OCI-LY7 (cell line): Measurements from ENCODE around the gene SCFD2. TPM values are rescaled to one million over a fixed set of nuclear protein-coding genes. Genes with fewer than 3 reads are reported as not detected.

ENCODE experiments used
- BruUV-seq: library from RNA; stranded (reverse); fragments of 400-500 nt; replicated peaks from 2 replicates; lab custom pipeline; 2021; lab: Mats Ljungman, UMichigan
- CTCF ChIA-PET: fragments of 300-600 bp; sonication (Branson Sonifier 250); formaldehyde crosslinking; loops from one replicate; lab custom pipeline; 2022; ENCODE audit warnings: antibody characterized with exemption; ENCODE audit not compliant: unreplicated experiment; lab: Charles Lee
- POLR2A ChIA-PET: fragments of 300-600 bp; sonication (Branson Sonifier 250); formaldehyde crosslinking; loops from one replicate; lab custom pipeline; 2022; ENCODE audit warnings: antibody characterized with exemption; lab: Charles Lee
- DNase-seq: peaks from one replicate; pipeline ENCODE4 v3.0.0-alpha.2; 2015; ENCODE audit warnings: low spot score
- H2AFZ ChIP-seq: fragments of 200-600 bp; sonication (generic), shearing (Covaris generic); 2 replicates; pipeline ENCODE4 v1.6.1; 2014; ENCODE audit warnings: mild to moderate bottlenecking, antibody characterized with exemption, low read length, moderate library complexity
- H3K27ac ChIP-seq: fragments of 200-600 bp; sonication (generic); 2 replicates; pipeline ENCODE4 v1.5.1; 2014; ENCODE audit warnings: mixed run types, low read depth, mild to moderate bottlenecking, moderate library complexity, low read length, inconsistent platforms; ENCODE audit not compliant: poor library complexity, severe bottlenecking
- H3K36me3 ChIP-seq: fragments of 200-600 bp; sonication (generic); 2 replicates; pipeline ENCODE4 v1.6.1; 2014; ENCODE audit warnings: mild to moderate bottlenecking, antibody characterized with exemption, low read length, moderate library complexity, mixed read lengths; ENCODE audit not compliant: insufficient read depth
- H3K4me1 ChIP-seq: fragments of 200-600 bp; sonication (generic); 2 replicates; pipeline ENCODE4 v1.5.1; 2014; ENCODE audit warnings: mild to moderate bottlenecking, low read length; ENCODE audit not compliant: insufficient read depth, poor library complexity, severe bottlenecking
- H3K4me2 ChIP-seq: fragments of 200-600 bp; sonication (generic); 2 replicates; pipeline ENCODE4 v1.6.1; 2014; ENCODE audit warnings: mild to moderate bottlenecking, low read length
- H3K4me3 ChIP-seq: fragments of 200-600 bp; sonication (generic); 2 replicates; pipeline ENCODE4 v1.5.1; 2014; ENCODE audit warnings: mild to moderate bottlenecking, low read depth, low read length; ENCODE audit not compliant: poor library complexity, severe bottlenecking
- H3K79me2 ChIP-seq: fragments of 200-600 bp; sonication (generic); 2 replicates; pipeline ENCODE4 v1.6.1; 2016; ENCODE audit warnings: low read depth, mild to moderate bottlenecking, low read length, moderate library complexity, mixed read lengths; ENCODE audit not compliant: insufficient read depth
- H3K9me2 ChIP-seq: fragments of 200-600 bp; sonication (generic); 2 replicates; pipeline ENCODE4 v1.6.1; 2016; ENCODE audit warnings: mild to moderate bottlenecking, low read length, mixed read lengths; ENCODE audit not compliant: insufficient read depth
- H3K9me3 ChIP-seq: fragments of 200-600 bp; sonication (generic); 2 replicates; pipeline ENCODE4 v1.6.1; 2014; ENCODE audit warnings: mild to moderate bottlenecking, mixed run types, low read length, mixed read lengths
- H4K20me1 ChIP-seq: fragments of 200-600 bp; sonication (generic); 2 replicates; pipeline ENCODE4 v1.6.1; 2014; ENCODE audit warnings: mild to moderate bottlenecking, antibody characterized with exemption, low read length, moderate library complexity, mixed read lengths; ENCODE audit not compliant: insufficient read depth
- CTCF ChIP-seq: fragments of 200-600 bp; sonication (generic); conservative IDR thresholded peaks from 2 replicates; pipeline ENCODE4 v1.5.1; 2014; ENCODE audit warnings: mild to moderate bottlenecking, antibody characterized with exemption, low read length, moderate library complexity, mixed read lengths
- EZH2phosphoT487 ChIP-seq: fragments of 200-600 bp; sonication (generic); IDR thresholded peaks from 2 replicates; pipeline ENCODE4 v1.6.1; 2018; ENCODE audit warnings: low read depth, borderline replicate concordance, mild to moderate bottlenecking, mixed run types, antibody characterized with exemption, low read length, moderate library complexity, mixed read lengths
- intact Hi-C: fragments of 100-400 bp; cut with micrococcal nuclease; formaldehyde crosslinking; loops from one replicate; pipeline ENCODE4 v1.10.0; 2022; ENCODE audit not compliant: unreplicated experiment
- total RNA-seq, 2 experiments: library from RNA; depleted of rRNA in 1 of 2; stranded (reverse); fragments of >200 nt in 1 of 2; shearing (Covaris generic) in 1 of 2; gene quantifications; 2 replicates each; pipeline ENCODE4 v1.2.3, GENCODE V29; 2014 to 2022

SCFD2 gene
- total RNA-seq, 2 experiments from 2014 or later = 27.2 to 52.0 TPM

GRCh38 chr4:53195815-53196661, 169.8 kb downstream of the SCFD2 start:
- no peaks in the 10 kb centered on the region for H3K9me3 ChIP-seq
- no TSS peak for BruUV-seq
- no peaks in the 10 kb centered on the region for H3K4me1 ChIP-seq
- CTCF ChIA-PET = no interaction called here
- no peak overlapping the region for H2AFZ ChIP-seq
- no peak for DNase-seq
- H3K9me2 ChIP-seq = no peaks in the 10 kb centered on the region
- intact Hi-C loops = loop anchor here (5.0 kb wide), 4 partner anchors 606 to 1036 kb away; no protein-coding TSS in a partner anchor
- H3K4me3 ChIP-seq = no peak overlapping the region
- 0 out of 2 replicates have a peak, but pooled peaks cover 6% of the 10 kb centered on the region for H4K20me1 ChIP-seq
- no peak overlapping the region for H3K27ac ChIP-seq
- no peak overlapping the region for H3K4me2 ChIP-seq
- no peaks in the 10 kb centered on the region for H3K36me3 ChIP-seq
- H3K79me2 ChIP-seq = no peaks in the 10 kb centered on the region
- TF ChIP-seq EZH2phosphoT487 (no peak), CTCF (no peak)
- POLR2A ChIA-PET = interaction anchor here (1.2 kb wide), 1 partner anchor 9 kb away, joined by 3 read pairs; no protein-coding TSS in a partner anchor

GRCh38 chr4:53194727-53195126, 171.1 kb downstream of the SCFD2 start:
- CTCF ChIA-PET = no interaction called here
- H3K4me3 ChIP-seq = no peak overlapping the region
- H4K20me1 ChIP-seq = 0 out of 2 replicates have a peak, but pooled peaks cover 6% of the 10 kb centered on the region
- BruUV-seq = no TSS peak
- H3K9me3 ChIP-seq = no peaks in the 10 kb centered on the region
- H3K9me2 ChIP-seq = no peaks in the 10 kb centered on the region
- no peak overlapping the region for H3K27ac ChIP-seq
- intact Hi-C loops = loop anchor here (5.0 kb wide), 4 partner anchors 608 to 1038 kb away; no protein-coding TSS in a partner anchor
- H3K36me3 ChIP-seq = no peaks in the 10 kb centered on the region
- no peak overlapping the region for H3K4me2 ChIP-seq
- no peaks in the 10 kb centered on the region for H3K79me2 ChIP-seq
- H3K4me1 ChIP-seq = no peaks in the 10 kb centered on the region
- H2AFZ ChIP-seq = no peak overlapping the region
- no peak for TF ChIP-seq EZH2phosphoT487
- DNase-seq = no peak
- POLR2A ChIA-PET = interaction anchor here (0.9 kb wide), 1 partner anchor 11 kb away, joined by 3 read pairs; no protein-coding TSS in a partner anchor

GRCh38 chr4:53193111-53193510, 172.8 kb downstream of the SCFD2 start:
- Histone ChIP-seq H3K27ac (no peak overlapping the region), H3K9me3 (no peaks in the 10 kb centered on the region), H4K20me1 (0 out of 2 replicates have a peak, but pooled peaks cover 6% of the 10 kb centered on the region), H2AFZ (no peak overlapping the region), H3K4me1 (no peaks in the 10 kb centered on the region), H3K9me2 (no peaks in the 10 kb centered on the region), H3K4me2 (no peak overlapping the region), H3K4me3 (no peak overlapping the region), H3K79me2 (no peaks in the 10 kb centered on the region), H3K36me3 (no peaks in the 10 kb centered on the region)
- intact Hi-C loops = no loop called here
- TF ChIP-seq CTCF = no peak
- no peak for TF ChIP-seq EZH2phosphoT487
- no TSS peak for BruUV-seq
- no peak for DNase-seq
- ChIA-PET CTCF (no interaction called here), POLR2A (interaction anchor here (0.6 kb wide), 1 partner anchor 22 kb away, joined by 3 read pairs; no protein-coding TSS in a partner anchor)
